Measurements from ENCODE around the gene ENO2. TPM values are rescaled to one million over a fixed set of nuclear protein-coding genes. Genes with fewer than 3 reads are reported as not detected.

The ENO2 gene
- total and polyA plus RNA-seq, 12 donors, result 7.4 to 113 (median 35.1) TPM

DNA sequence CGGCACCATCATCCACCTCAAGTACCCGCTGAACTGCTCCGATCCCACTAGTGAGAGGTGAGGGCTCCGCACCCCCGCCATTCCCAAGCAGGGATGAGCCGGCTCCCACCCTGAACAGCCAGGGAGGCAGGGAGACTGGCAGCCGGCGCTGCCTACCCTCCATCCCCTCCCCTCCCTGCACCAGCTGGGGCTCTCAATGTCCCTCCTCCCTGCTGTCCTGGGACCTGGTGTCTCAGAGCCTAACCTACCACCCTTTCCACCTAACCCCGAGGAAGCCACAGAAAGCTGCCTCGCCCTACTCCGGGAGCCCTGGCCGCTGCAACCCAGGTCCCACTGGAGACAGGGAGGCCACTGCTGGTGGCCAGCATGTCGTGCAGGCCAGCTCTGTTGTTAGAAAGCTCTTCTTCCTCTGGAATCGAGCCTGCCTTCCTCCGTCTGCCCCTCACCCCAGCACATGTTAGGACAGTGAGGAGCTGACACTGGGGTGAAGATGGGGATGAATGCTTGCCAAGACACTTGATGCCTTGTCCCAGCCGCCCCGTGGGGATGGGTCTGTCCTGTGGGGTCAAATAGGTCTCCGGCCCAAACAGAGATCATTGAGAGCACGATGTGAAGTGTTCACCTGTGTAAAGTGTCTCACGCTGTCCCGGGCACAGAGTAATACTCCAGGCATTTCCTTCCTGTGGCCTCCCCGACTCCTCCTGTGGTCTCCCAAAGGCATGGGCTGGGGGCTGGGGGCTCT, 37.9 kb downstream of the ENO2 start:
- intact Hi-C loops (cut with DNase I), result loop anchor here (10.0 kb wide), 2 partner anchors 77 to 163 kb away; partner anchors contain the start of gene SPSB2 (in 1 of the 2)
- H3K27me3 ChIP-seq, result no peaks in the 10 kb centered on the region
- TF ChIP-seq POLR2A (IDR thresholded peaks at IDR 0.05), result no peak
- no peaks in the 10 kb centered on the region for H3K36me3 ChIP-seq (replicated peaks in 1 of 2)
- H3K27ac ChIP-seq, result peak overlapping the region in 3 of 5 donors; percentile 7 to 83 (median 68)
- no peaks in the 10 kb centered on the region for H3K9me3 ChIP-seq (replicated peaks in 1 of 3)
- peak in 2 of 7 donors; percentile 1 to 15 for DNase-seq
- H3K4me3 ChIP-seq, result peak overlapping the region in 1 of 4 donors; percentile 33
- 68 to 75% (median 70%) methylated on average over 4 to 22 of the region's 22 CpGs for WGBS, 4 donors
- peaks cover 10 to 24% of the 10 kb centered on the region in 2 donors for H3K4me1 ChIP-seq (replicated peaks in 1 of 2)

DNA sequence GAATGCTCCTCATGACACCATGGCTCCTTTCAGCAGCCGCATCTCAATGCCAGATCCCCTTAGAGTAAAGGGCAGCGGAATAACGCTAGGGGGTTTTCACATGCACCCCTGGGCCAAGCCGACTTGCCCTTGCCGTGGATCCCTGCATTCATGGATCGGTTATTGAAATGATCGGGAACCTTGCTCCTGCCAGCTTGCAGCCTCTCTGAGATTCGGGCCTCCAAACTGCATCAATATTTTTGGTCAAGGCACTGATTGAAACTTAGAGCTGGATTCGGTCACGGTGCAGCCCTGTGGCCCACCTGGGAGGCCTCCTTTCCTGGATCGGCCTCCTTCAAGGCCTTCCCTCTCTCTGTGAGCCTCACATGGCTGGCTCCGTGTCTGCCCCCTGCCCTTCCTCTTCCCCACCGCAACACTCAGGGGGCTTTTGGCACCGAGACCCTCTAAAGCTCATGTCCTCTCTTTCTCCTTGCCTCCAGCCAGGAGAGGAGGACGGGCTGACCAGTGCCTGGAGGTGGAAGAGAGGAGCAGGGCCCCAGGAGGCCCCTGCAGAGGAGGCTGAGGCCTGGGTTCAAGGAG, 38.6 kb downstream of the ENO2 start:
- TF ChIP-seq, protein P1, sequence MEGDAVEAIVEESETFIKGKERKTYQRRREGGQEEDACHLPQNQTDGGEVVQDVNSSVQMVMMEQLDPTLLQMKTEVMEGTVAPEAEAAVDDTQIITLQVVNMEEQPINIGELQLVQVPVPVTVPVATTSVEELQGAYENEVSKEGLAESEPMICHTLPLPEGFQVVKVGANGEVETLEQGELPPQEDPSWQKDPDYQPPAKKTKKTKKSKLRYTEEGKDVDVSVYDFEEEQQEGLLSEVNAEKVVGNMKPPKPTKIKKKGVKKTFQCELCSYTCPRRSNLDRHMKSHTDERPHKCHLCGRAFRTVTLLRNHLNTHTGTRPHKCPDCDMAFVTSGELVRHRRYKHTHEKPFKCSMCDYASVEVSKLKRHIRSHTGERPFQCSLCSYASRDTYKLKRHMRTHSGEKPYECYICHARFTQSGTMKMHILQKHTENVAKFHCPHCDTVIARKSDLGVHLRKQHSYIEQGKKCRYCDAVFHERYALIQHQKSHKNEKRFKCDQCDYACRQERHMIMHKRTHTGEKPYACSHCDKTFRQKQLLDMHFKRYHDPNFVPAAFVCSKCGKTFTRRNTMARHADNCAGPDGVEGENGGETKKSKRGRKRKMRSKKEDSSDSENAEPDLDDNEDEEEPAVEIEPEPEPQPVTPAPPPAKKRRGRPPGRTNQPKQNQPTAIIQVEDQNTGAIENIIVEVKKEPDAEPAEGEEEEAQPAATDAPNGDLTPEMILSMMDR (IDR thresholded peaks at IDR 0.05), result no peak
- TF ChIP-seq POLR2A (IDR thresholded peaks at IDR 0.05), result no peak
- Histone ChIP-seq H3K36me3 (replicated peaks in 1 of 2) (no peaks in the 10 kb centered on the region), H3K27ac (peak overlapping the region in 4 of 5 donors; percentile 8 to 83 (median 41)), H3K4me1 (replicated peaks in 1 of 2) (peaks cover 10 to 26% of the 10 kb centered on the region in 2 donors), H3K4me3 (peak overlapping the region in 1 of 4 donors; percentile 33), H3K9me3 (replicated peaks in 1 of 3) (no peaks in the 10 kb centered on the region), H3K27me3 (no peaks in the 10 kb centered on the region)
- intact Hi-C loops (cut with DNase I), result loop anchor here (10.0 kb wide), 2 partner anchors 78 to 162 kb away; partner anchors contain the start of gene SPSB2 (in 1 of the 2)
- peak in 1 of 7 donors; percentile 13 for DNase-seq
- WGBS, 4 donors, result 73 to 93% (median 85%) methylated on average over 8 to 15 of the region's 15 CpGs

DNA sequence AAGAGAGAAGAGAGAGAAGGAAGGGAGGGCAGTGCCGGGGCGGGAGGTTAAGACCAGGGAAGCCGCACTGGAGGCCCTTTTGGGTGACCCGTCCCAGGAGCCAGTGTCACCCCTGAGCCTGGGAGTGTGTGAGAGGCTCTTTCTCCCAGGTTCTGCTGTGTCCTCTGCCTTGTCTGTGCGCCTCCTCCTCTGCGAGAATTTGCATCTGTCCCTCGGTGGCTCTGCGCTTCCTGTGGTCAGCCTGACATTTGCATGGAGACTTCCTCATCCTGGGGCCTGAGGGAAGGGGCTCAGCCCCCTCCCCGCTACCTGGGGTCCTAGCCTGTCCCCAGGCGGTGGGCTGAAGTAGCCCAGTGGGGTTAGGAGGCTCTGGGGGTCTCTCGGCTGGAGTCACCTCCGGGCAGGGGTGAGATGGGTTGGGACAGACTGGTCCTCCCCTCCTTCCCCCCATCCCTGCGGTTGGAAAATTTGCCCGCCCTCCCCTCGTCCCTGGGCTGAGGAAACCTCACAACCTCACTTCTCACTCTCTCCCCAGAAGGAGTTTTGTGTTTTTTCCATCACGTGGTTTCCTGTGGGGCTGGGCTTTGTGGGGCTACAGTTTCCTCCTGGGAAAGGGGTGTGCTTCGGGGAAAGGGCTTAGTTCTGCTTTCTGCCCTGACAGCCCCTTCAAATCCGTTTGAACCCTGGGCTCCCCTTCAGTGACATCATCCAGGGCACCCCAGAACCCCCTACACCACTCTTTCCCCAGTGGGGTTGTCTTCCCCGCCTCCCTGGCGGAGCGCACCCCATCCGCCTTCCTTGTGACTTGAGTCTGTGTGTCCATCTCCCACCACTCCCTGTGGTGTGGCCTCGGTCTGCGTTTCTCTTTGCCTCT, 39.3 kb downstream of the ENO2 start:
- H3K27me3 ChIP-seq, result no peaks in the 10 kb centered on the region
- peak overlapping the region; percentile 4 to 83 (median 14) for H3K27ac ChIP-seq
- peak overlapping the region in 1 of 4 donors; percentile 33 for H3K4me3 ChIP-seq
- WGBS, 4 donors, result 58 to 69% (median 60%) methylated on average over 20 to 24 of the region's 24 CpGs
- peak in 5 of 7 donors; percentile 43 to 66 (median 57) for DNase-seq
- peak; percentile 28 to 33 for TF ChIP-seq POLR2A (IDR thresholded peaks at IDR 0.05)
- TF ChIP-seq, protein P1 (IDR thresholded peaks at IDR 0.05), result no peak
- intact Hi-C loops (cut with DNase I), result loop anchor here (10.0 kb wide), 2 partner anchors 79 to 161 kb away; partner anchors contain the start of gene SPSB2 (in 1 of the 2)
- H3K36me3 ChIP-seq (replicated peaks in 1 of 2), result no peaks in the 10 kb centered on the region
- H3K4me1 ChIP-seq (replicated peaks in 1 of 2), result peaks cover 10 to 34% of the 10 kb centered on the region in 2 donors
- no peaks in the 10 kb centered on the region for H3K9me3 ChIP-seq (replicated peaks in 1 of 3)

DNA sequence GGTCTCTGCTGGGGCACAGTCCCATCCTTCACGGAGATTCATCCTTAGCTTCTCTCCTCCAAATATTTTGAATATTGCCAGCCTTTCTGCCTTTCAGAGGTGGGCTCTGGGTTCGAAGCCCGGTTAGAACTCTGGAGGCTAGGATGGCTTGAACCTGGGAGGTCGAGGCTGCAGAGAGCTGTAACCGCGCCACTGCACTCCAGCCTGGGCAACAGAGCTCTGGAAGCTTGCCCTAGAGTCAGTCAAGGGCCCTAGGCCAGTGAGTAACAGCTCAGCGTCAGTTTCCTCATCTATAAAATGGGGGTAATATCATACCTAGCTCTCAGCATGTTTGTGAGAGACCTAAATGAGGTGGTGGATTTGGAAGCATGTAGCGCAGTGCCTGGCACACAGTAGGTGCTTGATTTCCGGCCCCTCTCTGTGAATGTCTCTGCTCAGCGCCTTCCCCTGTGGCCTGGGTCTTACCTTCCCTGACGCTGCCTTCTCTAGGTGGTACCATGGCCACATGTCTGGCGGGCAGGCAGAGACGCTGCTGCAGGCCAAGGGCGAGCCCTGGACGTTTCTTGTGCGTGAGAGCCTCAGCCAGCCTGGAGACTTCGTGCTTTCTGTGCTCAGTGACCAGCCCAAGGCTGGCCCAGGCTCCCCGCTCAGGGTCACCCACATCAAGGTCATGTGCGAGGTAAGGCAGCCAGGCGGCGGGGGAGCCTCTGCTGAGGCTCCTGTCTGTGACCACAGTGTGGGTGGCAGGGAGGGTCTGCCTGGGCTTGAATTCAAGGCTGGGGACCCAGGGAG, 40.1 kb downstream of the ENO2 start:
- Histone ChIP-seq H3K4me1 (replicated peaks in 1 of 2) (peaks cover 10 to 32% of the 10 kb centered on the region in 2 donors), H3K27ac (peak overlapping the region in 3 of 5 donors; percentile 28 to 83 (median 52)), H3K27me3 (no peaks in the 10 kb centered on the region), H3K4me3 (no peak overlapping the region), H3K36me3 (replicated peaks in 1 of 2) (no peaks in the 10 kb centered on the region), H3K9me3 (replicated peaks in 1 of 3) (no peaks in the 10 kb centered on the region)
- WGBS, 4 donors, result 55 to 63% (median 60%) methylated on average over 16 to 21 of the region's 21 CpGs
- intact Hi-C loops (cut with DNase I), result loop anchor here (10.0 kb wide), 2 partner anchors 80 to 160 kb away; partner anchors contain the start of gene SPSB2 (in 1 of the 2)
- TF ChIP-seq, protein P1 (IDR thresholded peaks at IDR 0.05), result peak in 1 of 6 experiments; percentile 10
- no peak for TF ChIP-seq POLR2A (IDR thresholded peaks at IDR 0.05)
- peak; percentile 52 to 81 (median 69) for DNase-seq
